Activated B cell treated with CpG ODN at 0.5 μM for 24 hours (primary cell): Measurements from ENCODE around the gene INAVA. TPM values are rescaled to one million over a fixed set of nuclear protein-coding genes. Genes with fewer than 3 reads are reported as not detected.

Experiments used
- ATAC-seq: fragments of 200-7000 bp; cut with Tn5 transposase; one replicate; pipeline ENCODE4 v1.10.0; 2021; ENCODE audit warnings: low read depth, mild to moderate bottlenecking, moderate library complexity
- CTCF ChIA-PET: fragments of 350-600 bp; sonication (Branson Sonifier 250); formaldehyde crosslinking; loops from one replicate; lab custom pipeline; 2021; ENCODE audit warnings: antibody characterized with exemption; lab: Charles Lee
- POLR2A ChIA-PET: fragments of 350-600 bp; sonication (Branson Sonifier 250); formaldehyde crosslinking; loops from one replicate; lab custom pipeline; 2021; ENCODE audit warnings: antibody characterized with exemption; lab: Charles Lee
- DNase-seq: peaks from one replicate; pipeline ENCODE4 v3.0.0; 2022
- H3K27ac Mint-ChIP-seq: one replicate; pipeline ENCODE4 v1.8.0; 2020; ENCODE audit warnings: mixed read lengths
- H3K27me3 Mint-ChIP-seq: one replicate; pipeline ENCODE4 v1.8.0; 2021; ENCODE audit warnings: mixed read lengths
- H3K36me3 Mint-ChIP-seq: one replicate; pipeline ENCODE4 v1.8.0; 2021; ENCODE audit warnings: low read depth, mixed read lengths
- H3K4me1 Mint-ChIP-seq: one replicate; pipeline ENCODE4 v1.8.0; 2021; ENCODE audit warnings: mixed read lengths
- H3K4me3 Mint-ChIP-seq: one replicate; pipeline ENCODE4 v1.8.0; 2020; ENCODE audit warnings: mild to moderate bottlenecking, mixed read lengths
- H3K9me3 Mint-ChIP-seq: one replicate; pipeline ENCODE4 v1.8.0; 2020; ENCODE audit warnings: mixed read lengths
- CTCF ChIP-seq: fragments of 200-600 bp; IDR thresholded peaks from one replicate; pipeline ENCODE4 v1.8.0; 2022; ENCODE audit warnings: antibody characterized with exemption, mild to moderate bottlenecking
- intact Hi-C: fragments of 100-400 bp; cut with micrococcal nuclease; formaldehyde crosslinking; loops from one replicate; pipeline ENCODE4 v1.15.1; 2024
- total RNA-seq: library from RNA; stranded (reverse); gene quantifications from 2 replicates; pipeline ENCODE4 v1.2.3, GENCODE V29; 2022

INAVA gene
- total RNA-seq, 1 donor from 2014 or later, result 0.44 TPM

GRCh38 chr1:200904772-200905171 lies 10.1 kb downstream of the INAVA start:
- ChIA-PET CTCF (interaction anchor here (0.9 kb wide), 1 partner anchor 68 kb away, joined by 3 read pairs; no protein-coding TSS in a partner anchor), POLR2A (no interaction called here)
- Mint-ChIP-seq H3K27ac (no peak overlapping the region), H3K4me1 (peaks cover 9% of the 10 kb centered on the region), H3K4me3 (no peak overlapping the region), H3K36me3 (no peaks in the 10 kb centered on the region), H3K9me3 (no peaks in the 10 kb centered on the region), H3K27me3 (no peaks in the 10 kb centered on the region)
- intact Hi-C loops, result no loop called here
- DNase-seq (no peak), ATAC-seq (no peak)
- no peak for TF ChIP-seq CTCF

- Mint-ChIP-seq H3K4me3 (no peak overlapping the region), H3K9me3 (no peaks in the 10 kb centered on the region), H3K36me3 (no peaks in the 10 kb centered on the region), H3K27me3 (no peaks in the 10 kb centered on the region), H3K4me1 (peaks cover 9% of the 10 kb centered on the region), H3K27ac (no peak overlapping the region)
- intact Hi-C loops, result no loop called here
- ChIA-PET CTCF (interaction anchor here (0.9 kb wide), 1 partner anchor 67 kb away, joined by 3 read pairs; no protein-coding TSS in a partner anchor), POLR2A (no interaction called here)
- no peak for DNase-seq
- ATAC-seq, result no peak
- no peak for TF ChIP-seq CTCF
Observed at GRCh38 chr1:200905411-200906052, 10.8 kb downstream of the INAVA start.

DNA sequence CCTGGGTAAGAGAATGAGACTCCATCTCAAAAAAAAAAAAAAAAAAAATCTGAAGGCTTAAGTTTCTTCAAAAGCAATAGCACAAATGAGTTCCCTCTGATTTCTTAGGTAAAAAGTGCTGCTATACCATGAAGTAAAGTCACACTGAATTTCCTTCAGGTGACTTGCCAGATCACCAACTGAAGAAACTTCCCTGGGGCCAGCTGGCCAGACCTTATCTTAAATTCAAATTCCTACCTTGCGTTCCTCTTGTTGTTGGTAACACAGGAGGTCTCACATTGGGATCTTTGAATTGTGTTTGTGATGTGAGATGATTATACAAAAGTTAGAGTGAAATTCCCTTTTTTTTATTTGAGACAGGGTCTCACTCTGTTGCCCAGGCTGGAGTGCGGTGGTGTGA lies 11.8 kb downstream of the INAVA start:
- ATAC-seq, result no peak
- no peak overlapping the region for H3K27ac Mint-ChIP-seq
- H3K9me3 Mint-ChIP-seq, result no peaks in the 10 kb centered on the region
- ChIA-PET POLR2A (no interaction called here), CTCF (no interaction called here)
- H3K27me3 Mint-ChIP-seq, result no peaks in the 10 kb centered on the region
- H3K36me3 Mint-ChIP-seq, result no peaks in the 10 kb centered on the region
- no peak for DNase-seq
- intact Hi-C loops, result no loop called here
- H3K4me3 Mint-ChIP-seq, result no peak overlapping the region
- H3K4me1 Mint-ChIP-seq, result peaks cover 9% of the 10 kb centered on the region
- no peak for TF ChIP-seq CTCF

DNA sequence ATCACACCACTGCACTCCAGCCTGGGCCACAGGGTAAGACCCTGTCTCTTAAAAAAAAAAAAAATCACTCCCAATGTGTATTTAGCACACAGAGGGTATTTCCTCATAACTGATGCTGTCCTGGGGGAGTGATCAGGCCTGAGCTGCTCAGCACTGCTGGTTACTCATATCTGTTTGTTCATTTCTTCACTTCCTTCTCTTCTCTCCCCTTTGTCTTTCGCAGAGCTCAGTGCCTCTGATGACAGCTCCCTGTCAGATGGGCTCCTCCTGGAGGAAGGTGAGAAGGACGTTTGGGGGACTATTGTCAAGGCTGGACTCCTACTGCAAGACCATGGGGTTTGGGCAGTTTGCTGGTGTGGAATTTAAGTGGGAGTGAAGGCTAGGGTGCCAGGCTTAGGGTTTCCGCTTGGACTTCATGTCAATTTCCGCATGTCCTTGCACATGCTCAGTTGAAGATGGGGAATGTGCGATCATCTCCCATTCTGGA lies 13.0 kb downstream of the INAVA start:
- CTCF ChIA-PET, result interaction anchor here (1.2 kb wide), 1 partner anchor 72 kb away, joined by 3 read pairs; no protein-coding TSS in a partner anchor
- Mint-ChIP-seq H3K4me3 (no peak overlapping the region), H3K27ac (no peak overlapping the region), H3K36me3 (no peaks in the 10 kb centered on the region), H3K4me1 (peaks cover 8% of the 10 kb centered on the region), H3K9me3 (no peaks in the 10 kb centered on the region), H3K27me3 (no peaks in the 10 kb centered on the region)
- ATAC-seq, result peak; percentile 79
- DNase-seq, result no peak
- no peak for TF ChIP-seq CTCF
- intact Hi-C loops, result no loop called here
- POLR2A ChIA-PET, result interaction anchor here (0.6 kb wide), 1 partner anchor 19 kb away, joined by 3 read pairs; no protein-coding TSS in a partner anchor

- Mint-ChIP-seq H3K4me3 (no peak overlapping the region), H3K36me3 (no peaks in the 10 kb centered on the region), H3K9me3 (no peaks in the 10 kb centered on the region), H3K4me1 (peaks cover 3% of the 10 kb centered on the region), H3K27ac (no peak overlapping the region), H3K27me3 (no peaks in the 10 kb centered on the region)
- DNase-seq (no peak), ATAC-seq (no peak)
- POLR2A ChIA-PET, result no interaction called here
- TF ChIP-seq CTCF, result no peak
- CTCF ChIA-PET, result interaction anchor here (1.2 kb wide), 1 partner anchor 71 kb away, joined by 3 read pairs; no protein-coding TSS in a partner anchor
- intact Hi-C loops, result no loop called here
Observed at GRCh38 chr1:200908191-200908868, 13.6 kb downstream of the INAVA start.
